Measurements from ENCODE around the gene TMEM131L.
"Not testable (repeated sequence)": the region's sequence is repeated elsewhere in the genome, so short reads cannot be mapped to it uniquely, and the experiment has no call there.

The TMEM131L gene

GRCh38 chr4:153528705-153529485, 62.7 kb downstream of the TMEM131L start:
- no peak for DNase-seq

GRCh38 chr4:153529646-153530045, 63.5 kb downstream of the TMEM131L start:
- no peak for DNase-seq

GRCh38 chr4:153530284-153530999, 64.3 kb downstream of the TMEM131L start:
- no peak for DNase-seq

- DNase-seq, result no peak
Measured at GRCh38 chr4:153531000-153531358, 64.8 kb downstream of the TMEM131L start.

- DNase-seq, result no peak
Measured at GRCh38 chr4:153531976-153532626, 65.9 kb downstream of the TMEM131L start.

GRCh38 chr4:153532636-153533035, 66.5 kb downstream of the TMEM131L start:
- no peak for DNase-seq

GRCh38 chr4:153533387-153533786, 67.2 kb downstream of the TMEM131L start:
- DNase-seq, result no peak

GRCh38 chr4:153534792-153535629, 68.9 kb downstream of the TMEM131L start:
- no peak for DNase-seq

- DNase-seq, result no peak
Measured at GRCh38 chr4:153535772-153536513, 69.8 kb downstream of the TMEM131L start.

GRCh38 chr4:153537493-153537960, 71.4 kb downstream of the TMEM131L start:
- DNase-seq, result no peak

- no peak for DNase-seq
Measured at GRCh38 chr4:153538487-153539357, 72.6 kb downstream of the TMEM131L start.

- DNase-seq, result no peak
Measured at GRCh38 chr4:153539422-153539821, 73.3 kb downstream of the TMEM131L start.

- no peak for DNase-seq
Measured at GRCh38 chr4:153541456-153542096, 75.4 kb downstream of the TMEM131L start.

- no peak for DNase-seq
Measured at GRCh38 chr4:153542131-153542530, 76.0 kb downstream of the TMEM131L start.

- no peak for DNase-seq
Measured at GRCh38 chr4:153542834-153543233, 76.7 kb downstream of the TMEM131L start.

GRCh38 chr4:153543351-153543750, 77.2 kb downstream of the TMEM131L start:
- no peak for DNase-seq

GRCh38 chr4:153545822-153546221, 79.7 kb downstream of the TMEM131L start:
- DNase-seq, result no peak

- no peak for DNase-seq
Measured at GRCh38 chr4:153546280-153546679, 80.1 kb downstream of the TMEM131L start.

- no peak for DNase-seq
Measured at GRCh38 chr4:153547520-153547919, 81.4 kb downstream of the TMEM131L start.

GRCh38 chr4:153548907-153549306, 82.7 kb downstream of the TMEM131L start:
- DNase-seq, result not testable (repeated sequence)

Data from CD4-positive, alpha-beta T cell treated with Interleukin-15 for 1 hour (primary cell).